GM12865 (cell line): ENCODE measurements around the gene PTPRN2.

Experiments used
- DNase-seq: peaks from one replicate; pipeline ENCODE4 v3.0.0; 2010; ENCODE audit warnings: low read depth
- H3K4me3 ChIP-seq: 2 replicates; pipeline ENCODE4 v1.5.1; 2011; ENCODE audit warnings: mild to moderate bottlenecking, low read depth, low read length, control low read depth
- CTCF ChIP-seq: IDR thresholded peaks from 2 replicates; pipeline ENCODE4 v1.5.1; 2011; ENCODE audit warnings: low read length, control low read depth, low read depth, inconsistent platforms; ENCODE audit not compliant: insufficient read depth; ENCODE audit errors: missing control alignments

PTPRN2 gene

DNA sequence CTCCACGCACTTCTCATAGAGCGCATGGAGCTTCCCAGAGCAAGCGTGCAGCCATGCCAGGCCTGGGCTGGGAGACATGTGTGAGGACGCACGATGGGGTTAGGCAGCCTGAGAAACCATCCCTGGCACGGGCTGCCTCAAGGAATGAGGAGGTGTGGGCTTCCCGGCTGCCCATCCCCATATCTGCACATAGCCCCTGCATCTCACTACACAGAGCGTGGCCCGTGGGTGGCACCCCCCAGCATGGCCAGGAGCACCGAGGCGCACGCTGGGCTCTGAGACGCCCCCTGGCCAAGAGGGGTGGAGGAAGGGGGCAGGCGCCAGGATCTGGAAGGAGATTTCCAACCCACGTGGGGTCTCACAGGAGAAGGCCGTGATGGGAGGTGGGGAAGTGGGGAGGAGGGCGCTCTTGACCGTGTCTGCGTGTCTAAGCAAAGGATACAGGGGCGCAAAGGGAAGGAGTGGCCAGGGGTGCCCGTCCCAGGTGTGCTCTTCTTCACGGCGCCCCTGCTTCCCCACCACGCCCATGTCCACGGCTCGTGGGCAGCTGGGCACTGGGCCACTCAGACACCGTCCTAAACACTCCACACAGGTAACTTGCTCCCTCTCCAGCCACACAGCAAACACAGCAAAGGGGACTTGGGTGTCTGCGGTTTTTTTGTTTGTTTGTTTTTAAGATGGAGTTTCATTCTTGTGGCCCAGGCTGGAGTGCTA, 340.5 kb downstream of the PTPRN2 start:
- H3K4me3 ChIP-seq = no peak overlapping the region
- no peak for TF ChIP-seq CTCF
- no peak for DNase-seq

- DNase-seq = no peak
- TF ChIP-seq CTCF = no peak
- H3K4me3 ChIP-seq = no peak overlapping the region
Observed at GRCh38 chr7:158246272-158246959, 341.2 kb downstream of the PTPRN2 start.

DNA sequence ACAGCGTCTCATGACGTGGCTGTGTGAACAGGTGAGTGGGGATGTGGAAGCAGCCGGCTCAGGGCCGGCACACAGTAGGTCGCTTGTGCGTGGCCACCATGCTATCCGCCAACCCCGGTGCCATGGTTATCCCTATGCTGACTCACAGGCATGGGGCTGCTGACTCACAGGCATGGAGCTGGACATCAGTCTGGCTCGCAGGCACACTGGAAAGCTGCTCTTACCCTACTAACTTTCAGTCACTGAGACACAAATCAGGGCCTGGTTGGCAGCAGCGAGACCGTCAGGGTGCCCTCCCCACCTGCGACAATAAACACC, 341.9 kb downstream of the PTPRN2 start:
- TF ChIP-seq CTCF = no peak
- DNase-seq = no peak
- no peak overlapping the region for H3K4me3 ChIP-seq

DNA sequence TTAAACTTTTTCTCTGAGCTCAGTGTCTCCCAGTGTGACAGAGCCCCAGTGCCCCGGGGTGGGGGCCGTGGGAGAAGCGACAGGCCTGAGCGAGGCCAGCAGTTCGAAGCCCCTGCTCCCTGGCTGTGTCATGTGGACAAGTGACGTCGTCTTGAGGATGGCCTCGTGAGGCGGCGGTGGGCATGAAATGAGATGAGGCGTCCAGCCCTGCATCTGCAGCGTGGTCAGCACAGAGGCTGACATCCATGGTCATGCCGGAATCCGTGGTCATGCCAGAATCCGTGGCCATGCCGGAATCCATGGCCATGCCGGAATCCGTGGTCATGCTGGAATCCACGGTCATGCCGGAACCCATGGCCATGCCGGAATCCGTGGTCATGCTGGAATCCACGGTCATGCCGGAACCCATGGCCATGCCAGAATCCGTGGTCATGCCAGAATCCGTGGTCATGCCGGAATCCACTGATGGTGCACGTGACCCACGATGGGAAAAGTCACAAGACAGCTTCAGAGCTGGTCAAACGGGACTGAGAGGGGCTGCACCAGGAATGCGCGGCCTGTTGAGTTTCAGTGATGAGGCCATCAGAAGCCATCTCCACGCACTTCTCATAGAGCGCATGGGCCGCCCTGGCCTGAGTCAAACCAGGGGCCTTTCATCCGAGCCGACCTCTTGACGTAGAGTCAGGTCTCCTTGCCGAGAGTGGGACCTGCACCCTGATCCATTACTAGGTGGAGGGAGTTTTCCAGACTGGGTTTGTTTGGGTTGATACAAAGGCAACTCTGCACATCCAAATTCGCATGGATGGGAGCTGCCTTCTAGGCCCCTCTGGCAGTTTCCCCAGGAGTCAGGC, 342.5 kb downstream of the PTPRN2 start:
- H3K4me3 ChIP-seq = no peak overlapping the region
- DNase-seq = no peak
- TF ChIP-seq CTCF = no peak

DNA sequence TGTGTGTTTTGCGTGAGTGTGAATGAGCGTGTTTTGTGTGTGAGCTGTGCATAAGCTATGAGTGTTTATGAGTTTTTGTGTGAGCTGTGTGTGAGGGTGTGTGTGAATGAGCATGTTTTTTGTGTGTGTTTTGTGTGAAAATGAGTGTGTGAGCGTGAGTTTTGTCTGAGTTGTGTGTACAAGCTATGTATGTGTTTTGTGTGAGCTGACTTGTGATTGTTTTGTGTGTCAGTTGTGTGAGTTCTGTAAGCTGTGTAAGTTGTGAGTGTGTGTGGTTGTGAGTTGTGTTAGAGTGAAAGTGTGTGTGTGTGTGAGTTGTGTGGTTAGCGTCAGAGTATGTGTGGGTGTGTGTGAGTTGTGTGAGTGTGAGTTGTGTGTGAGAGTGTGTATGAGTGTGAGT, 343.2 kb downstream of the PTPRN2 start:
- DNase-seq = no peak
- H3K4me3 ChIP-seq = no peak overlapping the region
- TF ChIP-seq CTCF = no peak

DNA sequence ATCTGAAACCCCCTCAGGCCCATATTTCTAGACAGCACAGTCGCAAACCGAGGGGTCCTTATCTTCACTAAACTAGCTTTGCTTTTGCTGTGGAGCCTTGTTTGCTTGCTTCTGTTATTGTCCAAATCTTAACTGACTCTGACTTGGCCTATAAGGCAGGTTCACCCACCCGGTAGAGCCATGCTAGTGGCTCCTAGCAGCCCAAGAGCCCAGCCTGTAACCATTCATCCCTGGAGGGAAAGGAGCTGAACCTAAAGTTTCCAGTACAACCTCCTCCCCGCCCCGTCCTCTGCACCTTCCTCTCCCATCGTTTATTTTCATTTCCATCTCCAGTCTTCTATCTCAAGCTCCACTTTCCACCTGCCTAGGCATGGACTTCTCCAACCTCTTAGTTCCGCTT, 345.7 kb downstream of the PTPRN2 start:
- no peak for TF ChIP-seq CTCF
- no peak overlapping the region for H3K4me3 ChIP-seq
- DNase-seq = no peak
